Activated naive CD4-positive, alpha-beta T cell treated with anti-CD3 and anti-CD28 coated beads for 36 hours (primary cell): ENCODE data around the gene NEDD4L. TPM values are rescaled to one million over a fixed set of nuclear protein-coding genes. Genes with fewer than 3 reads are reported as not detected.

Source experiments
- CTCF ChIA-PET: fragments of 350-600 bp; sonication (Branson Sonifier 250); formaldehyde crosslinking; loops from one replicate; lab custom pipeline; 2021; ENCODE audit warnings: antibody characterized with exemption; lab: Charles Lee
- DNase-seq: peaks from one replicate; pipeline ENCODE4 v3.0.0-alpha.2; 2020
- H3K27ac Mint-ChIP-seq: one replicate; pipeline ENCODE4 v1.8.0; 2021; ENCODE audit warnings: mild to moderate bottlenecking, mixed read lengths
- H3K27me3 Mint-ChIP-seq: one replicate; pipeline ENCODE4 v1.8.0; 2021; ENCODE audit warnings: low read depth, mixed read lengths
- H3K36me3 Mint-ChIP-seq: one replicate; pipeline ENCODE4 v1.8.0; 2021; ENCODE audit warnings: low read depth, mixed read lengths
- H3K4me1 Mint-ChIP-seq: one replicate; pipeline ENCODE4 v1.8.0; 2021; ENCODE audit warnings: low read depth, mixed read lengths
- H3K4me3 Mint-ChIP-seq: one replicate; pipeline ENCODE4 v1.8.0; 2021; ENCODE audit warnings: mild to moderate bottlenecking, moderate library complexity, mixed read lengths
- H3K9me3 Mint-ChIP-seq: one replicate; pipeline ENCODE4 v1.8.0; 2021; ENCODE audit warnings: mixed read lengths
- intact Hi-C: fragments of 100-400 bp; cut with micrococcal nuclease; formaldehyde crosslinking; loops from one replicate; pipeline ENCODE4 v1.15.1; 2023
- total RNA-seq, 2 experiments: library from RNA; stranded (reverse); gene quantifications; one replicate each; pipeline ENCODE4 v1.2.3, GENCODE V29; 2021

NEDD4L gene
- total RNA-seq, 2 experiments from 2014 or later = 5.3 to 5.6 TPM

DNA sequence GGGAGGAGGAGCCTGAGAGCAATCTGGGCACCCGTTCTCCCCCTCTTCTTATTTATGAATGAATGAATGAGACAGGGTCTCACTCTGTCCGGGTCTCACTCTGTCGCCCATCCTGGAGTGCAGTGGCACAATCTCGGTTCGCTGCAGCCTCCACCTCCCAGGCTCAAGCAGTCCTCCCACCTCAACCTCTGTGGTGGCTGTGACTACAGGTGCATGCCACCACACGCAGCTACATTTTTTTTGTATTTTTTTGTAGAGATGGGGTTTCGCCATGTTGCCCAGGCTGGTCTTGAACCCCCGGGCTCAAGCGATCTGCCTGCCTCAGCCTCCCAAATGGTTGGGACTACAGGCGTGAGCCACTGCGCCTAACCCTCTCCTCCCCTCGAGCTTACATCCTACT is 198.4 kb downstream of the NEDD4L start:
- no peaks in the 10 kb centered on the region for H3K9me3 Mint-ChIP-seq
- no peaks in the 10 kb centered on the region for H3K4me1 Mint-ChIP-seq
- H3K4me3 Mint-ChIP-seq = no peak overlapping the region
- no peak overlapping the region for H3K27ac Mint-ChIP-seq
- H3K36me3 Mint-ChIP-seq = no peaks in the 10 kb centered on the region
- CTCF ChIA-PET = no interaction called here
- H3K27me3 Mint-ChIP-seq = no peaks in the 10 kb centered on the region
- intact Hi-C loops = no loop called here
- no peak for DNase-seq

DNA sequence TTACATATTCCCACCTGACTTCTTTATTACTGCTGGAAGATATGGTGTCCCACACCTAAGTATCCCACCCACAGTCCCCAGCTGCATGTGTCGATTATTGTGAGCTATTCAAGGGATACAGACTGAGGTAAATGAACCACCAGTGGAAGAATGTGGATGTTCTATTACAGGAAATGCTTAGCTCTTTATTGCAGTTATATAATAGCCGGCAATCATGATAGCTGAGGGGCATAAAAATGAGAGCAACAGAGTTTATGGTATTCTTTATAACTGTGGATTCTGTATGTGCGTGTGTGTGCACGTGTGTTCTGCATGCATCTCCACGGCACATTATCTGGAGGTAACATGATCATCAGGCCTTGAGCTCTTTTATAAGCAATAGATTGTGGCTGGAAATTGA is 198.9 kb downstream of the NEDD4L start:
- Mint-ChIP-seq H3K4me1 (no peaks in the 10 kb centered on the region), H3K4me3 (no peak overlapping the region), H3K27ac (no peak overlapping the region), H3K27me3 (no peaks in the 10 kb centered on the region), H3K36me3 (no peaks in the 10 kb centered on the region), H3K9me3 (no peaks in the 10 kb centered on the region)
- intact Hi-C loops = no loop called here
- CTCF ChIA-PET = no interaction called here
- DNase-seq = no peak

DNA sequence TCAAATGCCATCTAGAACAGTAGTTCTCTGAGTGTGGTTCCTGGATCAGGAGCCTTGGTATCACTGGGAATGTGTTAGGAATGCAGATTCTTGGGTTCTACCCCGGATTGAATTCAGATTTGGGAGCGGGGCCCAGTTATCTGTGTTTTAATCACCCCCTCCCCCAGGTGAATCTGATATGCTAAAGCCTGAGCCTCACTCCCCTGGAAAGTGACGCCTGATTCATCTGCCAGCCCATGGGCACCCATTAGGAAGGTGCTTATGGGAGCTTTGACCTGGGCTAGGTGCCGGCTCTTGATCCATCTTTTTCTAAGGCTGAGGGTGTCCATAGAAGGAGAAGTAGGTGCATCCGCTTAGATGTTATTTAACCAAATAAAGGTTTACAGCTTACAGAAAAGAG is 199.4 kb downstream of the NEDD4L start:
- no peaks in the 10 kb centered on the region for H3K27me3 Mint-ChIP-seq
- no peaks in the 10 kb centered on the region for H3K36me3 Mint-ChIP-seq
- CTCF ChIA-PET = no interaction called here
- H3K4me1 Mint-ChIP-seq = no peaks in the 10 kb centered on the region
- no peak overlapping the region for H3K27ac Mint-ChIP-seq
- H3K9me3 Mint-ChIP-seq = no peaks in the 10 kb centered on the region
- intact Hi-C loops = no loop called here
- DNase-seq = no peak
- no peak overlapping the region for H3K4me3 Mint-ChIP-seq

DNA sequence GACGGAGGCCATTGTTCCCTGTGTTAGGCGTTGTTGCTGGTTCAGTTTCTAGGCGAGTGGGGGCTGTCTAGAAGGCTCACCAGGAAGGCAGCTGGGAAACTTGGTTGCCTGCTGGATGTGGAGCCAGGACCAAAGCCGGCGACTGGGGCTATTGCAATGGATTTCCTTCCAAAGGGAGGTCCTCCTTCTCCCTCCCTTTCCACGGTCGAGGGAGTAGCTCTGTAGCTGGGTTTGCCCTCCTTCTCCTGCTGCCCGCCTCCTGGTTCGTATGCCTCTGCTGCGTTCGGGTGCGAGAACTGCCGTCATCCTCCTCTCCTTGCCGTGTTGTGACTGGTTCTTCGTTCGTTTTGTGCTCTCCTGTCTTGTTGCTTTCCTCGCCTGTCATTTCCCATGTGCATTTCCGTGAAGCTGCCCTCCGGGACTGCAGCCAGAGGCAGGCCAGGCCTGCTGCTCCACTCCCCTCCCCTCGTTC is 203.4 kb downstream of the NEDD4L start:
- intact Hi-C loops = no loop called here
- H3K27me3 Mint-ChIP-seq = no peaks in the 10 kb centered on the region
- CTCF ChIA-PET = interaction anchor here (1.0 kb wide), 1 partner anchor 74 kb away, joined by 3 read pairs; no protein-coding TSS in a partner anchor
- H3K4me1 Mint-ChIP-seq = no peaks in the 10 kb centered on the region
- H3K4me3 Mint-ChIP-seq = no peak overlapping the region
- H3K9me3 Mint-ChIP-seq = no peaks in the 10 kb centered on the region
- H3K27ac Mint-ChIP-seq = no peak overlapping the region
- no peaks in the 10 kb centered on the region for H3K36me3 Mint-ChIP-seq
- DNase-seq = no peak

DNA sequence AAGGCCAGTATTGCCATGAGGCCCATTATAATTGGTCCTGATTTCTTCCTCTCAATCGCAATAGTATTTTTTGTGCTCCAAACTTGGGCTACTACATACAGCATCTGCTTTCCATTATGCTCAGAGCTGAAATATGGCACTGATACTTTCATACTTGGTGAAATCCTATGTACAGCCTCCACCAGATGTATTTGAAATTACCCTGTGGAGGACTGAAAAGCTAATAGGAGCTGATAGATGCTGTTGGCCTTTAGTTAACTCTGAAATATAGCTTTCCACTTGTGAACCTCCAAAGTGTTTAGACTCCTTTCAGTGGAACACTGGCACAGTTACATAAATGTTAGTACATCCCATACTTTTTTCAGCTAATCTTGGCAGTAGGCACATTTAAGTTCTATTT is 205.7 kb downstream of the NEDD4L start:
- H3K4me3 Mint-ChIP-seq = no peak overlapping the region
- CTCF ChIA-PET = interaction anchor here (0.7 to 1.2 kb wide), 3 partner anchors 69 to 95 kb away, joined by 3 to 4 read pairs (median 3); no protein-coding TSS in a partner anchor
- no peaks in the 10 kb centered on the region for H3K4me1 Mint-ChIP-seq
- no peaks in the 10 kb centered on the region for H3K36me3 Mint-ChIP-seq
- H3K9me3 Mint-ChIP-seq = no peaks in the 10 kb centered on the region
- intact Hi-C loops = no loop called here
- no peak for DNase-seq
- H3K27ac Mint-ChIP-seq = no peak overlapping the region
- H3K27me3 Mint-ChIP-seq = no peaks in the 10 kb centered on the region

DNA sequence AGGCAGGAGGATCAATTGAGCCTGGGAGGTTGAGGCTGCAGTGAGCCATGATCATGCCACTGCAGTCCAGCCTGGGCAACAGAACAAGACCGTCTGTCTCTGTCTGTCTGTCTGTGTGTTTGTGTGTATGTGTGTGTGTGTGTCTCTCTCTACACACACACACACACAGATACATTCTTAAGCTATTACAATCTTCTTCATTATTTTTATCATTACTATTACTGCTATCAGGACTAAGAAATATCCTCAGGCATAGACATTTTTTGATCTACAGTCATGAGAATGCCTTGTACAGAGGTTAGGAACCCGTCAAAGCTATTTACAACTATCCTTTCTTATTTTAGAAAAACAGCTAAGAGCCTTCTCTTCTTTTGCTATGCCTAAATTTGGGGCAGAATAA is 207.4 kb downstream of the NEDD4L start:
- Mint-ChIP-seq H3K27me3 (no peaks in the 10 kb centered on the region), H3K36me3 (no peaks in the 10 kb centered on the region), H3K27ac (no peak overlapping the region), H3K4me3 (no peak overlapping the region), H3K4me1 (no peaks in the 10 kb centered on the region), H3K9me3 (no peaks in the 10 kb centered on the region)
- CTCF ChIA-PET = no interaction called here
- DNase-seq = no peak
- intact Hi-C loops = no loop called here

DNA sequence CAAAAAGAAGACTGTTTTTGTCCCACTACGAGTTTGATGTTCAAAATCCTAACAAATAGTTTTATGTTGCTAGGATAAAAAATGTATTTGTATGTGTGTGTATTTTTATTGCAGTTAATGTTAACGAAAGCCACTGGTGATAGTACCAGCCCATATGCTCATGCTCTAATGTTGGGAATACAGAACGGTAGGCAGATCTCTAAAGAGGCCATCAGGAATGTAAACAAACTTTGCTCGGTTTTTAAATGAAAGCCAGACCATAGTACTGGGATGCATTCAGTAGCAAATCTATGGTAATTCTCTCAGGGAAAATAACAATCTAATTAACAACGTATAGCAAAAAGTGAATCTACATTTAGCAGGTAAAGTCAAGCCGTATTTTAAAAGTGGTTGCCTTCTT is 208.1 kb downstream of the NEDD4L start:
- H3K4me1 Mint-ChIP-seq = no peaks in the 10 kb centered on the region
- DNase-seq = no peak
- intact Hi-C loops = loop anchor here (2.0 kb wide), 1 partner anchor 19 kb away; no protein-coding TSS in a partner anchor
- no peak overlapping the region for H3K27ac Mint-ChIP-seq
- H3K36me3 Mint-ChIP-seq = no peaks in the 10 kb centered on the region
- H3K27me3 Mint-ChIP-seq = no peaks in the 10 kb centered on the region
- H3K4me3 Mint-ChIP-seq = no peak overlapping the region
- CTCF ChIA-PET = no interaction called here
- H3K9me3 Mint-ChIP-seq = no peaks in the 10 kb centered on the region

DNA sequence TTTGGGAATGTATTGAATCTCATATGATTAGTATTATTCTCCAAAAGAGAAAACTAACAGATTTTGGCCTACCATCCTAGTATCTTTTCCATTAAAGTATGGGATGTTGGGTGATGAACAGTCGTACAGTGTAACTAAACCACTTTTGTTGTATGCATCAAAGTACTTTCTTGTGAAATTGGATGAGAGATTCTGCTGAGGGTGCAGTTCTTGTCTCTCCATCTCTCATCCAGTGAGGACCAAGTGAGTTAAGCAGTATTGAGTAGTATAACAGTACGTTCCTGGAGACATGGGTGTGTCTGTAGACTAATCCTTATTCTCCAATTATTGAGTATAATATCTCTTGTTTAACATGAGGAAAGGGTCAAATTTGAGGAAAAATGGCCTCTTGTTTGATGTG is 209.3 kb downstream of the NEDD4L start:
- Mint-ChIP-seq H3K27me3 (no peaks in the 10 kb centered on the region), H3K36me3 (no peaks in the 10 kb centered on the region), H3K4me1 (no peaks in the 10 kb centered on the region), H3K27ac (no peak overlapping the region), H3K9me3 (no peaks in the 10 kb centered on the region), H3K4me3 (no peak overlapping the region)
- intact Hi-C loops = loop anchor here (2.0 kb wide), 1 partner anchor 17 kb away; no protein-coding TSS in a partner anchor
- CTCF ChIA-PET = interaction anchor here (0.6 kb wide), 1 partner anchor 39 kb away, joined by 4 read pairs; no protein-coding TSS in a partner anchor
- DNase-seq = no peak

DNA sequence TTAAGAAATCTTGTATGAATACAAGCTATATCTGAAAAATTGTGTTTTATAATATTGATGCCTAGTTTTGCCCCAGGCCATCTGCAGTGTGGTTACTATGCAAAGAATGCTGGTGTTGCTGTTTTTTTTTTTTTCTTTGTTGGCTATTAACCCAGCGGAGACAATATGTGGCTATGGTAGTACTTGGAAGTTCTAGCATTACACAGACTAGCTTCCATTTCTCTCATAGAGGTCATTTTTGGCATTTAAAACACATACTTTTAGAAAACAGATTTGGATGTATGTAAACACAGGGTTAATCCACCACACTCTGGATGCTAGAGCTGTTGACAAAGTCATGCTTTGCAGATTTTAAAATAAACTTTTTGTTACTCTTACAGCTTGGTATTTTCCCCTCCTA is 209.8 kb downstream of the NEDD4L start:
- Mint-ChIP-seq H3K36me3 (no peaks in the 10 kb centered on the region), H3K27ac (no peak overlapping the region), H3K9me3 (no peaks in the 10 kb centered on the region), H3K27me3 (no peaks in the 10 kb centered on the region), H3K4me1 (no peaks in the 10 kb centered on the region), H3K4me3 (no peak overlapping the region)
- no peak for DNase-seq
- intact Hi-C loops = loop anchor here (2.0 kb wide), 1 partner anchor 17 kb away; no protein-coding TSS in a partner anchor
- CTCF ChIA-PET = interaction anchor here (0.5 to 0.6 kb wide), 2 partner anchors 9 to 165 kb away, joined by 4 to 5 read pairs; no protein-coding TSS in a partner anchor

DNA sequence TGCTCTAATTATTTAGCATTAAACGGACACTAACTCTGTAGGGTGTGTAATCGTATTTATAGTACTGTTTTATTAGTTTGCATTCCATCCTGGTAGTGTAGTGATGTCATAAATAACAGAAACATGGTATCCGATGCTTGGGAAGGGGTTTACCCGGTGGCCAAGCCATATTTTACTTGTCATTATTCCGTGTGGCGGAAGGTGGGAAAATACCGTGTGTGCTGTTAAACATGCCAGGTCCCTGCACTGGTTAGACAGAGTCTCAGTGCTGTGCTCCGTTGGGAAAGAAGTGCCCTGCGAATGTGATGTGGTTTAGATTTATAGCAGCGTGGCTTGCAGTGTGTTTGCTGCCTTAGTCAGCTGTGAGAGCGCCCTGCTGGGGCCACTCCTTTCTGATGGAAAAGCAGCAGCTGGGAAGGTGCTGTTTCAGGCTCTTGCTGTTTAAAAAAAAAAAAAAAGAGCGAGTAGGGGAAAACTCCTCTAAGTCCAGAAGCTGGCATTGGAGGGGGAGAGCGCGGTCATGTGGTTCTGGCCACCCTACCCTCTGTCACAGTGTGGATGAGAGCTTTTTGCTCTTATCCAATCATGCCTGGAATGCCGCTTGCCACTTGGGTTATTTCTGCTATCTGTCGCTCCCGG is 211.0 kb downstream of the NEDD4L start:
- Mint-ChIP-seq H3K9me3 (no peaks in the 10 kb centered on the region), H3K27me3 (no peaks in the 10 kb centered on the region), H3K27ac (no peak overlapping the region), H3K4me1 (no peaks in the 10 kb centered on the region), H3K36me3 (no peaks in the 10 kb centered on the region), H3K4me3 (no peak overlapping the region)
- CTCF ChIA-PET = no interaction called here
- DNase-seq = no peak
- intact Hi-C loops = no loop called here

DNA sequence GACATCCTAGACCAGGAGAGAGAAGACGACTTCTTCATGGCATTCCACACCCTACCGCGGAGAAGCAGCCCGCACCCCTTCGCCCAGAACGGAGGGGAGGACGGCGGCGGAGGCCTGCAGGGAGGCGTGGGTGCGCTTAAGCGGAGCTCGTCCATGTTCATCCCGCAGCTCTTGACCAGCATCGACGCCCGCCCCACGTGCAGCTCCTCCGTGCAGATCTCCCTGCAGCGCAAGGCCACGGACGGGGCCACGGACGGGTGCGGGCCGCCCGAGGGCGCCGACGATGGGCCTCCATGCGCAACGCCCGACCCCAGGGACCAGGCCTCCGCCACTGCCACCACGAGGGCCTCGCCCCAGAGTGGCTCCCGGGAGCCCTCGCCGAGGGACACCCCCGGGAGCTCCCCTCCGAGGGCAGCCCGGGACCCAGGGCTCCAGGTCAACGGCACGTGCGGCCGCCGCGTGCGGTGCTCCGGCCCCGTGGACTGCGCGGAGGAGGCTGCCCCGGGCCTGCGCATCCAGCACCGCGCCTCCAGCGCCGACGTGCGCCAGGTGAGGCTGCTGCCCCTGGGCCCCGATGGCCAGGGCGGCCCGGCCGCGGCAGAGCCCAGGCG is 211.8 kb downstream of the NEDD4L start:
- no peak overlapping the region for H3K27ac Mint-ChIP-seq
- no peaks in the 10 kb centered on the region for H3K4me1 Mint-ChIP-seq
- no peak overlapping the region for H3K4me3 Mint-ChIP-seq
- CTCF ChIA-PET = no interaction called here
- H3K9me3 Mint-ChIP-seq = no peaks in the 10 kb centered on the region
- no peak for DNase-seq
- H3K27me3 Mint-ChIP-seq = no peaks in the 10 kb centered on the region
- no peaks in the 10 kb centered on the region for H3K36me3 Mint-ChIP-seq
- intact Hi-C loops = no loop called here

DNA sequence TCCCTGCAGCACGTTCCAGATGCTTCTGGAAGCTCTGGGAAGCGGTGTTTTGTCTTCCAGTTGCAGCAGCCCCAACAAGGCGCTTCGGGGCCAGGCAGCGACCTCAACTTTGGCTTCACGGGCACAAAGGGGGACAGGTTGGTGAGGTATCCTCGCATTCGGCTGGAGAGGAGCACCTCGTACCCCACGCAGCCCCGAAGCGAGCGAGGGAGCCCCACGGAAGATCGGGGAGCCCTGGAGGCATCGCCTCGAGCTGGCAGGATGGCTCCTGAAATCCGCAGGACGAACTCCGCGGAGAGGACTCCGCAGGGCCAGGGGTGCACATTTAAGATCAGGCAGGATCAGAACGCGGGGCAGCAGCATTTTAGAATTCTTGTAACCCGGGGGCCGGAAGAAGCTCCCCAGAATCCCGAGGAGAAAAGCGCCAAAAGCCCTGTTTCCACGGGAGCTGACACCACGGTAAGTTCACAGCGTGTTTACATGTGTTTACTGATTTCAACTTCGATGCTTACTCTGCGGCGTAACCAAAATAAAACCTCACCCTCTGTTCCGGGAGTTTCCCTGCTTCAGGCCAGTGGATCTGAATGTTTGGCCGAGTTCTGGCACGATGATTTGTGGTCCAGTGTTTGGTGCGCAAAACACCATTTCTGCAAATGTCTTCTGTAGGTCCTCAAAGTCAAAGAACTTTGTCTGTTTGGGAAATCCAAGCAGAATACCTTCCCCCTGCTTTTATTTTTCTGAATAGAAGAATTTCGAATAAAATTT is 212.5 kb downstream of the NEDD4L start:
- intact Hi-C loops = no loop called here
- no peak overlapping the region for H3K27ac Mint-ChIP-seq
- DNase-seq = no peak
- H3K4me3 Mint-ChIP-seq = no peak overlapping the region
- CTCF ChIA-PET = no interaction called here
- no peaks in the 10 kb centered on the region for H3K9me3 Mint-ChIP-seq
- H3K4me1 Mint-ChIP-seq = no peaks in the 10 kb centered on the region
- no peaks in the 10 kb centered on the region for H3K27me3 Mint-ChIP-seq
- no peaks in the 10 kb centered on the region for H3K36me3 Mint-ChIP-seq
